GM19455 (cell line): ENCODE measurements around the gene SLC16A10.
"Not testable (repeated sequence)": the region's sequence is repeated elsewhere in the genome, so short reads cannot be mapped to it uniquely, and the experiment has no call there.

Experiments used
- ATAC-seq: cut with Tn5 transposase; IDR thresholded peaks from one replicate; pipeline ENCODE4 v1.9.1; 2021; ENCODE audit not compliant: unreplicated experiment

SLC16A10 gene

GRCh38 chr6:111131018-111131417 lies 43.7 kb downstream of the SLC16A10 start:
- not testable (repeated sequence) for ATAC-seq

GRCh38 chr6:111132669-111133068 lies 45.4 kb downstream of the SLC16A10 start:
- ATAC-seq, result not testable (repeated sequence)

- ATAC-seq, result not testable (repeated sequence)
These were observed 47.0 kb downstream of the SLC16A10 start for GRCh38 chr6:111134236-111134869.

GRCh38 chr6:111137489-111138093 lies 50.3 kb downstream of the SLC16A10 start:
- not testable (repeated sequence) for ATAC-seq

GRCh38 chr6:111147440-111147839 lies 60.1 kb downstream of the SLC16A10 start:
- ATAC-seq, result no peak

- ATAC-seq, result no peak
These were observed 60.8 kb downstream of the SLC16A10 start for GRCh38 chr6:111148110-111148509.

- no peak for ATAC-seq
These were observed 63.3 kb downstream of the SLC16A10 start for GRCh38 chr6:111150577-111150976.

GRCh38 chr6:111154981-111155380 lies 67.7 kb downstream of the SLC16A10 start:
- ATAC-seq, result no peak

GRCh38 chr6:111157412-111157811 lies 70.1 kb downstream of the SLC16A10 start:
- ATAC-seq, result no peak

- no peak for ATAC-seq
These were observed 72.3 kb downstream of the SLC16A10 start for GRCh38 chr6:111159633-111160032.

- ATAC-seq, result no peak
These were observed 74.3 kb downstream of the SLC16A10 start for GRCh38 chr6:111161650-111162049.

- ATAC-seq, result no peak
These were observed 75.2 kb downstream of the SLC16A10 start for GRCh38 chr6:111162504-111162903.

GRCh38 chr6:111171577-111172400 lies 84.5 kb downstream of the SLC16A10 start:
- no peak for ATAC-seq

GRCh38 chr6:111172563-111172962 lies 85.3 kb downstream of the SLC16A10 start:
- no peak for ATAC-seq

GRCh38 chr6:111173341-111173740 lies 86.0 kb downstream of the SLC16A10 start:
- no peak for ATAC-seq

GRCh38 chr6:111173946-111174345 lies 86.6 kb downstream of the SLC16A10 start:
- no peak for ATAC-seq

- no peak for ATAC-seq
These were observed 87.8 kb downstream of the SLC16A10 start for GRCh38 chr6:111175109-111175508.

GRCh38 chr6:111176038-111176759 lies 88.9 kb downstream of the SLC16A10 start:
- ATAC-seq, result no peak

- no peak for ATAC-seq
These were observed 89.4 kb downstream of the SLC16A10 start for GRCh38 chr6:111176760-111177099.

- no peak for ATAC-seq
These were observed 89.8 kb downstream of the SLC16A10 start for GRCh38 chr6:111177131-111177530.
